NCI-H2196 (cell line): ENCODE measurements around the gene CLK3.

Experiments used
- DNase-seq: peaks from one replicate; lab custom pipeline; 2025; ENCODE audit not compliant: unreplicated experiment; lab: John Stamatoyannopoulos, UW

Gene CLK3

GRCh38 chr15:74603026-74603788, 12.4 kb upstream of the CLK3 start:
- DNase-seq: no peak

GRCh38 chr15:74603789-74604705, 11.6 kb upstream of the CLK3 start:
- no peak for DNase-seq

GRCh38 chr15:74604983-74605794, 10.4 kb upstream of the CLK3 start:
- DNase-seq: no peak

GRCh38 chr15:74605795-74606150, 9.9 kb upstream of the CLK3 start:
- no peak for DNase-seq

GRCh38 chr15:74608786-74609185, 6.8 kb upstream of the CLK3 start:
- DNase-seq: no peak

- DNase-seq: no peak
Measured at GRCh38 chr15:74609938-74610301, 5.7 kb upstream of the CLK3 start.

- DNase-seq: no peak
Measured at GRCh38 chr15:74610302-74610951, 5.2 kb upstream of the CLK3 start.

GRCh38 chr15:74611341-74611740, 4.3 kb upstream of the CLK3 start:
- DNase-seq: no peak

GRCh38 chr15:74611834-74612233, 3.8 kb upstream of the CLK3 start:
- no peak for DNase-seq

- DNase-seq: no peak
Measured at GRCh38 chr15:74612677-74613076, 3.0 kb upstream of the CLK3 start.

GRCh38 chr15:74613089-74613952, 2.3 kb upstream of the CLK3 start:
- DNase-seq: no peak

- peak; percentile 56 for DNase-seq
Measured at GRCh38 chr15:74613953-74614743, 1.5 kb upstream of the CLK3 start.

- no peak for DNase-seq
Measured at GRCh38 chr15:74614744-74615507, 710 bp upstream of the CLK3 start.

GRCh38 chr15:74616366-74616939, 817 bp downstream of the CLK3 start:
- DNase-seq: peak; percentile 35

- no peak for DNase-seq
Measured at GRCh38 chr15:74616996-74617395, 1.4 kb downstream of the CLK3 start.

- no peak for DNase-seq
Measured at GRCh38 chr15:74618841-74619596, 3.4 kb downstream of the CLK3 start.

GRCh38 chr15:74619916-74620635, 4.4 kb downstream of the CLK3 start:
- no peak for DNase-seq
